ENCODE data around the gene CXCL1.

GRCh38 chr4:73856518-73856917, 12.7 kb upstream of the CXCL1 start:
- no peak for TF ChIP-seq CTCF (IDR thresholded peaks at IDR 0.05)
- TF ChIP-seq POLR2A (IDR thresholded peaks at IDR 0.05), result no peak

All from adrenal gland (tissue), 5 donors.